Liver (tissue), 3 donors: Measurements from ENCODE around the gene PAXIP1.

Experiments used
- CTCF ChIP-seq: fragments of 150-350 bp; IDR thresholded peaks from 2 replicates; pipeline ENCODE4 v1.5.1; 2017; ENCODE audit warnings: improper control_type of control experiment, low read depth, low read length; ENCODE audit not compliant: missing input control
- FOXA1 ChIP-seq: IDR thresholded peaks from 2 replicates; pipeline ENCODE4 v1.6.1; 2016; ENCODE audit warnings: antibody characterized with exemption
- SP1 ChIP-seq: IDR thresholded peaks from 2 replicates; pipeline ENCODE4 v1.6.1; 2018; ENCODE audit warnings: antibody characterized with exemption, mild to moderate bottlenecking
- YY1 ChIP-seq: IDR thresholded peaks from 2 replicates; pipeline ENCODE4 v1.6.1; 2016; ENCODE audit warnings: antibody characterized with exemption, mild to moderate bottlenecking
- donor health status: healthy.
- donor health status: healthy.

DNA sequence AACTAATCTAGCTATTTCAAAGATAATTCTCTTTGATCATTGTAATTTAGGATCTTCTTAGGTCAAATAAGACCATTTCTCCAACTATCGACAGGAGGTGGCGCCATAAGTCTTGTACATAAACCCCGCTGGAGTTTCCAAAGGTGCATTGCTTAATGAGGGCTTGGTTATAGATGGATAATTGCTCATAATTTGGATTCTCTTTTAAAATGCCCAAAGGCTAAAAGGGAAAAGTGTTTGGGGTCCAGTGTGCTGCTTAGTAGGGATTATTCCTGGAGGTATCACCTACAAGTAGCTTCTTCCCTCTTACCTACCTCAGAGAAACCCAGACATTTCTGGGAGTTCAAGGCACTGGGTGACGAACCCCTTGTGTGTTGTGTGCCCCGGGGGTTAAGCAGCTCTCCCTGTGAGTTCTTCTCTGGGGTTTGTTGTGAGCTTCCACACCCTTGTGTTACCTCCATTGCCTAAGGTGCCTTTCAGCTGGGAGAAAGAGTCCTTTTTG lies 75.2 kb downstream of the PAXIP1 start:
- TF ChIP-seq SP1 = no peak
- TF ChIP-seq CTCF = peak; percentile 57
- no peak for TF ChIP-seq YY1
- peak; percentile 12 for TF ChIP-seq FOXA1
